Aorta (tissue), 5 donors: ENCODE results near the gene SLC7A6OS. TPM values are rescaled to one million over a fixed set of nuclear protein-coding genes. Genes with fewer than 3 reads are reported as not detected.
A peak's percentile ranks its signal among the peaks of the same experiment; 100 is the strongest.

Experiments
- ATAC-seq: fragments of 200-7000 bp; cut with Tn5 transposase; one replicate; pipeline ENCODE4 v1.9.1; 2022; ENCODE audit warnings: moderate library complexity; ENCODE audit not compliant: low FRiP score
- DNase-seq, 2 donors: peaks; one replicate each; pipeline ENCODE4 v3.0.0-alpha.2; 2020
- H3K27ac ChIP-seq, 2 donors: one replicate each; pipeline ENCODE4 v1.5.1; 2013; ENCODE audit warnings: low read length in 2 of 2, mild to moderate bottlenecking in 2 of 2, moderate library complexity in 2 of 2, control low read depth in 1 of 2, inconsistent platforms in 1 of 2, low read depth in 1 of 2
- H3K27me3 ChIP-seq, 2 donors: one replicate each; pipeline ENCODE4 v1.6.1; 2013; ENCODE audit warnings: control low read depth in 1 of 2, low read length in 1 of 2, mild to moderate bottlenecking in 1 of 2, moderate library complexity in 1 of 2; ENCODE audit not compliant: insufficient read depth in 2 of 2, control insufficient read depth in 1 of 2
- H3K36me3 ChIP-seq, 2 donors: one replicate each; pipeline ENCODE4 v1.6.1; 2013; ENCODE audit warnings: control low read depth in 1 of 2, low read length in 1 of 2, mild to moderate bottlenecking in 1 of 2; ENCODE audit not compliant: insufficient read depth in 2 of 2, control insufficient read depth in 1 of 2
- H3K4me1 ChIP-seq, 2 donors: one replicate each; pipeline ENCODE4 v1.6.1; 2013; ENCODE audit warnings: low read length in 2 of 2, control low read depth in 1 of 2, mild to moderate bottlenecking in 1 of 2, moderate library complexity in 1 of 2; ENCODE audit not compliant: insufficient read depth in 2 of 2, control insufficient read depth in 1 of 2
- H3K4me3 ChIP-seq, 2 donors: one replicate each; pipeline ENCODE4 v1.5.1; 2013; ENCODE audit warnings: low read length in 2 of 2, control low read depth in 1 of 2, mild to moderate bottlenecking in 1 of 2
- H3K9me3 ChIP-seq: one replicate; pipeline ENCODE4 v1.6.1; 2013; ENCODE audit warnings: mild to moderate bottlenecking, low read length; ENCODE audit not compliant: control insufficient read depth
- WGBS, 2 donors: extraction: QIAGEN DNeasy Blood & Tissue Kit; methylation state at CpG; one replicate each; pipeline ENCODE4 v1.1.7; 2013; 5-methylcytosine and 5-hydroxymethylcytosine counted together
- intact Hi-C, 2 donors: fragments of 100-400 bp; cut with DNase I; formaldehyde crosslinking; loops; one replicate each; pipeline versions ENCODE4 v1.14.2 to v1.15.0; 2022
- polyA plus RNA-seq, 2 donors: library from polyadenylated mRNA; stranded (reverse); fragments of 200-250 nt; gene quantifications; one replicate each; pipeline ENCODE4 v1.2.3, GENCODE V29; 2013
- total RNA-seq, 2 donors: library from RNA; stranded (reverse); fragmentation: NEBNext Ultra II Directional; extraction: Animal tissue kit (Norgen Biotek cat#: 25700); gene quantifications; one replicate each; pipeline ENCODE4 v1.2.1, GENCODE V29; 2021
- donor health status: healthy with polysubstance abuse.
- donor health status: Bipolar disorder and iron deficiency.
- donor health status: DM: no; HTN: no; CAD: no.
- donor health status: DM: no; HTN: no; CAD: no.
- donor health status: DM: yes; HTN: yes; CAD: no.

Gene SLC7A6OS
- total and polyA plus RNA-seq, 4 donors = 4.0 to 21.1 (median 11.0) TPM

DNA sequence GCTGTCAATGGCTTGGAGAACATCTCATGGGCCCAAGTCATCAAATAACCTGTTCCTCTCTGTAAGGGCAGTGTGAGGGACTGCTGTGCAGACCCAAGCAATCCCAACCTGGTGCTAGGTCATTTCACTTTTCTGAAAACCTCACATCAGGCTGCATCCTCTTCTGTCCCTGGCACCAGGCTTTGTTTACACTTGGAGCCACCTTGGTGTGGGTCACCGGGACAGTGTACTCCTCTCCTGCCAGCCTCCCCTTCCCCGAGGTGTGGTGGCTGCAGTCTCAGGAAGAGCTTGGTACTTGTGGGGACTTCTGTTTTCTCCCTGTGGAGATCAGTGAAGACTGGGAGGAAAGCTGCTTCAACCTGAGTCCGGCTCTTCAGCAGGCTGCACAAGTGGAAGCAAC lies 12.4 kb downstream of the SLC7A6OS start:
- Histone ChIP-seq H3K36me3 (peaks cover 5 to 14% of the 10 kb centered on the region in 2 donors), H3K27ac (peak overlapping the region in 1 of 2 donors; percentile 36), H3K4me3 (no peak overlapping the region), H3K27me3 (no peaks in the 10 kb centered on the region), H3K9me3 (no peaks in the 10 kb centered on the region), H3K4me1 (no peaks in the 10 kb centered on the region)
- DNase-seq = no peak
- ATAC-seq = no peak
- intact Hi-C loops = no loop called here
- 82 to 88% methylated on average over 3 of the region's 3 CpGs for WGBS, 2 donors

DNA sequence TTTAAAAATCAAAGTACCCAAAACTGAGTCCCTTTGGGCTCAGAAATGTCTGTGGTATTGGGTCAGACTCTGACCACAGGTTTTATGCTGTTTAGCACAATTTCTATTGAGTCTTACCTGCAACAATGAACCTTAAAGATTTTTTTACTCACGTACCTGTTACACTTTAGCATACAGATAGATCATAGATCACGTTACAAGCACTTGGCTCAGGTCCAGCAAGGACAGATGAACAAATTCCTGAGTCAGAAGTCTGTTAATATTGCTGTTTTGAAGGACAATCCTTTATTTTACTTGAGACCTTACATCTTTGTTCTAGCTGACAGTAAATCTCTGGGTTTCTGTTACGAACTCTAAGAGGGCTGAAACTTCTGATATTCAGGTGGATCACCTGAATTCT lies 12.8 kb downstream of the SLC7A6OS start:
- Histone ChIP-seq H3K4me1 (no peaks in the 10 kb centered on the region), H3K27ac (no peak overlapping the region), H3K36me3 (peaks cover 5 to 14% of the 10 kb centered on the region in 2 donors), H3K4me3 (no peak overlapping the region), H3K9me3 (no peaks in the 10 kb centered on the region), H3K27me3 (no peaks in the 10 kb centered on the region)
- 55 to 57% methylated on average over 3 of the region's 3 CpGs for WGBS, 2 donors
- intact Hi-C loops = no loop called here
- no peak for ATAC-seq
- no peak for DNase-seq

DNA sequence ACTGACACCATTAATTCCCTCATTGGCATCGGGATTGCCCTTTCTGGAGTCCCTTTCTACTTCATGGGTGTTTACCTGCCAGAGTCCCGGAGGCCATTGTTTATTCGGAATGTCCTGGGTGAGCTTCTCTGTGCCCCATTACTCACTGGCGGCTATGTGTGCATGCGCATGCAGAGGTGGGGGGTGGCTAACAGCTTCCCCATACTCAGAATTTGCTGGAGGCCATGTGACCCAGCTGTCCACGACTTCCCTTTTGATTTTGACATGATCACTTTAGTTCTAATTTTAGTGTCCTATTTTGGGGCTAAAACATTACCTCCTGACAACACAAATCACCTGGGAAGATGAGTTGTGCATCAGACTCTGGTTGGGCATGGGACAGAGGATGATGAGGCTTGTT lies 14.1 kb downstream of the SLC7A6OS start:
- no peak for ATAC-seq
- no peak overlapping the region for H3K27ac ChIP-seq
- intact Hi-C loops = no loop called here
- no peaks in the 10 kb centered on the region for H3K9me3 ChIP-seq
- no peak overlapping the region for H3K4me3 ChIP-seq
- DNase-seq = no peak
- H3K27me3 ChIP-seq = no peaks in the 10 kb centered on the region
- 80 to 82% methylated on average over 6 of the region's 6 CpGs for whole genome bisulfite sequencing, 2 donors
- H3K4me1 ChIP-seq = no peaks in the 10 kb centered on the region
- peaks cover 5 to 13% of the 10 kb centered on the region in 2 donors for H3K36me3 ChIP-seq

DNA sequence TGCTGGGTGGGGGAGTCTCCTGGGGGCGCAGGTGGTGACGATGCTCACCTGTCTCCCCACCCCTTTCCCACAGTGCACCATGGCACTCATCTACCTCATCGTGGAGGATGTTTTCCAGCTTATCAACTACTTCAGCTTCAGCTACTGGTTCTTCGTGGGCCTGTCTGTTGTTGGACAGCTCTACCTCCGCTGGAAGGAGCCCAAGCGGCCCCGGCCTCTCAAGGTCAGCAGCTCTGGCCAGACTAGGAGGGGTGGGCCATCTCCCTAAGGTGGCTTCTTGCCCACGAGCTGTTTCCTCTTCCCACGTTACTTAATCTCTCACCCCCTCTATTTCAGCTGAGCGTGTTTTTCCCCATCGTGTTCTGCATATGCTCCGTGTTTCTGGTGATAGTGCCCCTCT lies 14.5 kb downstream of the SLC7A6OS start:
- WGBS, 2 donors = 79 to 80% methylated on average over 12 of the region's 12 CpGs
- intact Hi-C loops = no loop called here
- no peaks in the 10 kb centered on the region for H3K4me1 ChIP-seq
- H3K27ac ChIP-seq = no peak overlapping the region
- H3K4me3 ChIP-seq = no peak overlapping the region
- DNase-seq = no peak
- H3K36me3 ChIP-seq = peaks cover 5 to 13% of the 10 kb centered on the region in 2 donors
- H3K9me3 ChIP-seq = no peaks in the 10 kb centered on the region
- H3K27me3 ChIP-seq = no peaks in the 10 kb centered on the region
- ATAC-seq = no peak

DNA sequence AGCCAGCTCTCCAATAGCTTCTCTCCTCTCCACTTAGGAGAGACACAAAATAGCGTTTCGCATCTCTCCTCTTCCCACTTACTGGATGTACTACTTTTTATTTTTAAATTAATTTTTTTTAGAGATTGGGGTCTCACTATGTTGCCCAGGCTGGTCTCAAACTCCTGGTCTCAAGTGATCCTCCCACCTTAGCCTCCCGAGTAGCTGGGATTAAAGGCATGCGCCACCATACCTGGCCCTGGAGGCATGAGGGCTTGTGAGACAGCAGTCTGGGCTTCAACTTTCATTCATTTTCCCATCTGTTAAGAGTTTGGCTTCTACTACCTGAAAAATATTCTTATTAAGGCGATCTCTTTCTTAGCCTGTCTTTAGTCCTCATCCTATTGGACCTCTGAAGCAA lies 18.3 kb downstream of the SLC7A6OS start:
- intact Hi-C loops = no loop called here
- no peak overlapping the region for H3K27ac ChIP-seq
- peaks cover 8% of the 10 kb centered on the region in 2 donors for H3K36me3 ChIP-seq
- no peak for DNase-seq
- H3K9me3 ChIP-seq = no peaks in the 10 kb centered on the region
- WGBS, 2 donors = 96 to 98% methylated on average over 5 of the region's 5 CpGs
- no peaks in the 10 kb centered on the region for H3K27me3 ChIP-seq
- ATAC-seq = no peak
- H3K4me3 ChIP-seq = no peak overlapping the region
- peaks cover 0 to 2% of the 10 kb centered on the region in 2 donors for H3K4me1 ChIP-seq

DNA sequence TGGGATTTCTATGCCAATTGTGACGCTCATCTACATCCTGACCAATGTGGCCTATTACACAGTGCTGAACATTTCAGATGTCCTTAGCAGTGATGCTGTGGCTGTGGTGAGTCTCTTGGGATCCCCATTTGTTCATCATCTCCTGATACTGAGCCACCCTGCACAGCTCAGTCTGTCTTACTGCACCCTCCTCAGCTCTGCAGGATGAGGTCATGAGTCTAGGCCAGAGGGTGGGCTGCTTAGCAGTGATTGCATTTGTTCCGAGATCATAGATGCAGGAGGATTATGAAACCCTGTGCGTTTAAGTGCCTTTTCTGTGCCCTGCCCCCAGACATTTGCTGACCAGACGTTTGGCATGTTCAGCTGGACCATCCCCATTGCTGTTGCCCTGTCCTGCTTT lies 19.5 kb downstream of the SLC7A6OS start:
- Histone ChIP-seq H3K4me1 (peaks cover 0 to 3% of the 10 kb centered on the region in 2 donors), H3K27ac (no peak overlapping the region), H3K4me3 (no peak overlapping the region), H3K36me3 (peaks cover 3 to 6% of the 10 kb centered on the region in 2 donors), H3K27me3 (no peaks in the 10 kb centered on the region), H3K9me3 (no peaks in the 10 kb centered on the region)
- no peak for DNase-seq
- ATAC-seq = no peak
- intact Hi-C loops = no loop called here
- 74 to 86% methylated on average over 4 of the region's 4 CpGs for WGBS, 2 donors

DNA sequence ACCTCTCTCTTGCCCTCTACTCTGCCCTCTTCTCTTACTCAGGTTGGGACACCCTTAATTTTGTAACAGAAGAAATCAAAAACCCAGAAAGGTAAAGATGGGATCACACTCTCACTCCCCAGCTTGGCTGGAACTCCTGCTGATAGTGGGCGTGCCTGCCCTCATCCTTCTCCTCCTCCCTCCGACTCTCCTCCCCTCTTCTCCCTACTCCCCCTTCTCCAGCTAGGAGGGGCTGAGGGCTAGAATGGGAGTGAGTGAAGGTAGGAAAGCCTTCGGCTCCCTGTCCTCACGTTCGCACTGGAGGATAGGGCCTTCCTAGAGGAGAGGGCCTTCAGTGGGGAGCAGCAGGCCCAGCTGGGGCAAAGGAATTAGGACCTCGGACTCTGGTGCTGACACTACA lies 20.3 kb downstream of the SLC7A6OS start:
- Histone ChIP-seq H3K27me3 (no peaks in the 10 kb centered on the region), H3K36me3 (peaks cover 3% of the 10 kb centered on the region in 2 donors), H3K4me3 (no peak overlapping the region), H3K27ac (no peak overlapping the region), H3K4me1 (peaks cover 0 to 3% of the 10 kb centered on the region in 2 donors), H3K9me3 (no peaks in the 10 kb centered on the region)
- no peak for DNase-seq
- intact Hi-C loops = no loop called here
- no peak for ATAC-seq
- WGBS, 2 donors = 64 to 67% methylated on average over 6 of the region's 6 CpGs

DNA sequence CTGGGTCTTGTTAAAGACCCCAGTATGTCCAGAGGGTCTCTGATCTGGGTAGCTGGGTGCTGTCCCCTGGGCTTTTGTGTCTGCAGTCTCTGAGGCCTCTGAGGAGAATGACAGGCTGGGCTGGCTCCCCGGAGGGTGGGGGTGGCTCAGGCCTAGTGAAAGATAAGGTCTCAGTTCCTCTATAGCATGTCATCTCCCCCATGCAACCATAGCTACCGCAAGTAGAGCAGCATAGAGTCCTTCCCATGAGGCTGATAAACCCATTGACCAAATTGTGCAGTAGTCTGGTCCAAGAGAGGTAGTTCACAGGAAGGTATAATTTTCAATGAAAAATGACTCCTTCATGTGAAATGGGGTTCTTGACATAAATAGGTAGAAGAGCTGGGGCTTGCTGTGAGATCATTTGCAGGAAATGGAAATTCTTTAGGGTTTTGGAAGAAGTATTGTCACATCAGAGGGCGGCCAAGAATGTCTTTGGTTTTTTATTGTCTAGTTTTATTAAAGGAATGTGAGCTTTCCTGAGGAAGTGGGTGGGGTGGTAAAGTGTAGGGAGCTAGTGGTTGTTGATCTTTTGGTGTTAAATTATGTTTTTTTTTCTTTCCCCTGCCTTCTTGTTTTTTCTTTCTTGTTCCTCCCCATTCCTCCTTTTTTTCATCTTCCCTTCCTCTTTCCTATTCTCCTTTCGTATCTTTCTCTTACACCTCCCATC lies 21.0 kb downstream of the SLC7A6OS start:
- peaks cover 0 to 3% of the 10 kb centered on the region in 2 donors for H3K4me1 ChIP-seq
- peaks cover 3% of the 10 kb centered on the region in 2 donors for H3K36me3 ChIP-seq
- no peaks in the 10 kb centered on the region for H3K27me3 ChIP-seq
- intact Hi-C loops = no loop called here
- ATAC-seq = no peak
- H3K4me3 ChIP-seq = no peak overlapping the region
- 66 to 68% methylated on average over 4 of the region's 4 CpGs for WGBS, 2 donors
- H3K27ac ChIP-seq = no peak overlapping the region
- no peaks in the 10 kb centered on the region for H3K9me3 ChIP-seq
- no peak for DNase-seq

DNA sequence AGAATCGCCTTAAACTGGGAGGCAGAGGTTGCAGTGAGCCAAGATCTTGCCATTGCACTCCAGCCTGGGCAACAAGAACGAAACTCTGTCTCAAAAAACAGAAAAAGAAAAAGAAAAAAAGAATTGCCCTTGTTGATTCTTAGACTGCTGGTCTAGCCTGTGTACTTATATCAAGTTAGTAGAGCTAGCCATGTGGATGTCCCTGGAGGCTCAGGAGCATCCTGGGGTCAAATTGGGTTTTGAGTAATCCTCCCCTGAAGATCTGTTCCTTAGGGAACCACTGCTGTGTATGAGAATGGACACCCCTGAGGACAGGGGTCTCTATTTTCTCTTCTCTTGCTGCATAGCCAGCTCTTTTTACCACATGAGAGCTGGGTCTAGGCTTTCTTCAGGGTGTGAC lies 21.5 kb downstream of the SLC7A6OS start:
- Histone ChIP-seq H3K4me3 (no peak overlapping the region), H3K27ac (no peak overlapping the region), H3K9me3 (no peaks in the 10 kb centered on the region), H3K36me3 (peaks cover 3% of the 10 kb centered on the region in 2 donors), H3K27me3 (no peaks in the 10 kb centered on the region), H3K4me1 (peaks cover 0 to 3% of the 10 kb centered on the region in 2 donors)
- 90% methylated on average over 2 of the region's 2 CpGs for WGBS, 2 donors
- intact Hi-C loops = no loop called here
- ATAC-seq = no peak
- DNase-seq = no peak
